DND-41 (cell line): ENCODE data around the gene MRNIP.

Experiments
- ATAC-seq: fragments of 200-7000 bp; cut with Tn5 transposase; 3 replicates; pipeline ENCODE4 v1.9.1; 2021; ENCODE audit warnings: low read depth; ENCODE audit not compliant: insufficient read depth
- DNase-seq: peaks from one replicate; pipeline ENCODE4 v3.0.0-alpha.2; 2020
- H2AFZ ChIP-seq: 2 replicates; pipeline ENCODE4 v1.6.0; 2012; ENCODE audit warnings: low read depth, low read length
- H3K27ac ChIP-seq: 2 replicates; pipeline ENCODE4 v1.5.1; 2012; ENCODE audit warnings: low read length, inconsistent platforms
- H3K27me3 ChIP-seq: fragments of 200-600 bp; sonication (generic); 2 replicates; pipeline ENCODE4 v1.6.0; 2012; ENCODE audit warnings: low read length, mild to moderate bottlenecking, inconsistent platforms; ENCODE audit not compliant: insufficient read depth, poor library complexity
- H3K36me3 ChIP-seq: 2 replicates; pipeline ENCODE4 v1.5.1; 2012; ENCODE audit warnings: low read length, inconsistent platforms; ENCODE audit not compliant: insufficient read depth
- H3K4me1 ChIP-seq: 2 replicates; pipeline ENCODE4 v1.5.1; 2012; ENCODE audit warnings: mild to moderate bottlenecking, low read length; ENCODE audit not compliant: insufficient read depth
- H3K4me2 ChIP-seq: 2 replicates; pipeline ENCODE4 v1.6.0; 2012; ENCODE audit warnings: mild to moderate bottlenecking, moderate library complexity, low read length, inconsistent platforms; ENCODE audit not compliant: insufficient read depth
- H3K4me3 ChIP-seq, 2 experiments: fragments of 200-600 bp in 1 of 2; shearing (Covaris generic) in 1 of 2; 2 replicates each; pipeline ENCODE4 v1.5.1; 2012 to 2016; ENCODE audit warnings: inconsistent platforms in 2 of 2, low read length in 2 of 2, mild to moderate bottlenecking in 2 of 2, low read depth in 1 of 2, moderate library complexity in 1 of 2
- H3K79me2 ChIP-seq: 2 replicates; pipeline ENCODE4 v1.6.0; 2012; ENCODE audit warnings: low read length, inconsistent platforms; ENCODE audit not compliant: insufficient read depth
- H3K9ac ChIP-seq: 2 replicates; pipeline ENCODE4 v1.6.0; 2012; ENCODE audit warnings: low read depth, mild to moderate bottlenecking, inconsistent platforms, low read length, moderate library complexity
- H3K9me3 ChIP-seq: 2 replicates; pipeline ENCODE4 v1.5.1; 2012; ENCODE audit warnings: low read length, moderate library complexity, mild to moderate bottlenecking, inconsistent platforms; ENCODE audit not compliant: insufficient read depth, severe bottlenecking
- H4K20me1 ChIP-seq: 2 replicates; pipeline ENCODE4 v1.6.0; 2012; ENCODE audit warnings: low read length; ENCODE audit not compliant: insufficient read depth
- EZH2 ChIP-seq: IDR thresholded peaks from 3 replicates; pipeline ENCODE4 v1.6.1; 2012; ENCODE audit warnings: borderline replicate concordance, low read depth, mild to moderate bottlenecking, moderate library complexity, low read length, inconsistent platforms; ENCODE audit not compliant: severe bottlenecking
- TF ChIP-seq, protein P1 (sequence below): IDR thresholded peaks from 2 replicates; pipeline ENCODE4 v1.5.1; 2012; ENCODE audit warnings: borderline replicate concordance, low read length, moderate library complexity, mild to moderate bottlenecking; ENCODE audit not compliant: poor library complexity, severe bottlenecking; ENCODE audit errors: extremely low read depth

Gene MRNIP

DNA sequence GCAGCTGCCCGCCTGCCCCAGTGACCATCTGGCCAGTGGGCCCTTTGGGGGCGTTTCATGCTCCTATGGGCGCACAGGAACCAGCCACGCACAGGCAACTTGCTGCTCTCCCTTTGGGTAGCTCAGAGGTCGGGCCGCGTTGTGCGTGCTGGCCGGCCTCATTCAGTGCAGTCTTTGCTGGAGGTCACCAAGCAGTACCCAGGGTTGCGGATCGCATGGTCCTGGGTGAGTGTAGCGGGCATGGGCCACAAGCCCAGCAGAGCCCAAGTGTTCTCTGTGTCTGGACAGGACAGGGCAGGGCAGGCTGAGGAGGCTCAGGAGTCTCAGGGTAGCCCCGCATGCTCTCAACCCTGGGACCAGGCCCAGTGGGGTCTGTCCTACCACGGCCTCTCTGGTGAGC is 9.9 kb upstream of the MRNIP start:
- H3K4me2 ChIP-seq = no peak overlapping the region
- H3K9ac ChIP-seq = no peak overlapping the region
- H2AFZ ChIP-seq = no peak overlapping the region
- H3K4me1 ChIP-seq = no peaks in the 10 kb centered on the region
- DNase-seq = no peak
- H3K27ac ChIP-seq = no peak overlapping the region
- TF ChIP-seq, protein P1, sequence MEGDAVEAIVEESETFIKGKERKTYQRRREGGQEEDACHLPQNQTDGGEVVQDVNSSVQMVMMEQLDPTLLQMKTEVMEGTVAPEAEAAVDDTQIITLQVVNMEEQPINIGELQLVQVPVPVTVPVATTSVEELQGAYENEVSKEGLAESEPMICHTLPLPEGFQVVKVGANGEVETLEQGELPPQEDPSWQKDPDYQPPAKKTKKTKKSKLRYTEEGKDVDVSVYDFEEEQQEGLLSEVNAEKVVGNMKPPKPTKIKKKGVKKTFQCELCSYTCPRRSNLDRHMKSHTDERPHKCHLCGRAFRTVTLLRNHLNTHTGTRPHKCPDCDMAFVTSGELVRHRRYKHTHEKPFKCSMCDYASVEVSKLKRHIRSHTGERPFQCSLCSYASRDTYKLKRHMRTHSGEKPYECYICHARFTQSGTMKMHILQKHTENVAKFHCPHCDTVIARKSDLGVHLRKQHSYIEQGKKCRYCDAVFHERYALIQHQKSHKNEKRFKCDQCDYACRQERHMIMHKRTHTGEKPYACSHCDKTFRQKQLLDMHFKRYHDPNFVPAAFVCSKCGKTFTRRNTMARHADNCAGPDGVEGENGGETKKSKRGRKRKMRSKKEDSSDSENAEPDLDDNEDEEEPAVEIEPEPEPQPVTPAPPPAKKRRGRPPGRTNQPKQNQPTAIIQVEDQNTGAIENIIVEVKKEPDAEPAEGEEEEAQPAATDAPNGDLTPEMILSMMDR = no peak
- TF ChIP-seq EZH2 = no peak
- H4K20me1 ChIP-seq = no peaks in the 10 kb centered on the region
- no peaks in the 10 kb centered on the region for H3K79me2 ChIP-seq
- no peak for ATAC-seq
- H3K4me3 ChIP-seq = no peak overlapping the region
- H3K9me3 ChIP-seq = no peaks in the 10 kb centered on the region
- H3K27me3 ChIP-seq = no peaks in the 10 kb centered on the region
- H3K36me3 ChIP-seq = peaks cover 88% of the 10 kb centered on the region

DNA sequence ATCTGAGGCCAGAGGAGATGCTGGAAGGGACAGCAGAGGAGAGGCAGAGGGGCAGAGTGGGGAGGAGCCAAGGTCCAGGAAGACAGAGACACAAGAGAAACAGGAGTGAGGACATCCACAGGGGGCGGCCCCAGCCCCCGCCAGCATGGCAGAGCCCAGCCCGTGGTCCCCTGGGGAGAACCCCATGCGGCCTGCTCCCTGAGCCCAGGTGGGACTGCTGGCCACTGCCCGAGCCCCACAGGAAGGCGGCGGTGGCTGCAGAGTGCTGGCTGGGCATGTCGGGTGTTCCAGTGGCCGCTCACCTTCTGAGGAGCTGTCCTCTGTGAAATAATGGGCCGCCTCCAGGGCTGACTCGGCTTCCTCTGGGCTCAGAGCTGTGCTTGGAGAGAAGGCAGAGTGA is 8.9 kb upstream of the MRNIP start:
- no peaks in the 10 kb centered on the region for H4K20me1 ChIP-seq
- no peaks in the 10 kb centered on the region for H3K27me3 ChIP-seq
- no peaks in the 10 kb centered on the region for H3K79me2 ChIP-seq
- H3K9me3 ChIP-seq = no peaks in the 10 kb centered on the region
- H3K4me3 ChIP-seq = no peak overlapping the region
- TF ChIP-seq, protein P1 = no peak
- TF ChIP-seq EZH2 = no peak
- no peaks in the 10 kb centered on the region for H3K4me1 ChIP-seq
- H3K4me2 ChIP-seq = no peak overlapping the region
- H3K36me3 ChIP-seq = peaks cover 88% of the 10 kb centered on the region
- DNase-seq (no peak), ATAC-seq (no peak)
- no peak overlapping the region for H2AFZ ChIP-seq
- H3K27ac ChIP-seq = no peak overlapping the region
- H3K9ac ChIP-seq = no peak overlapping the region

DNA sequence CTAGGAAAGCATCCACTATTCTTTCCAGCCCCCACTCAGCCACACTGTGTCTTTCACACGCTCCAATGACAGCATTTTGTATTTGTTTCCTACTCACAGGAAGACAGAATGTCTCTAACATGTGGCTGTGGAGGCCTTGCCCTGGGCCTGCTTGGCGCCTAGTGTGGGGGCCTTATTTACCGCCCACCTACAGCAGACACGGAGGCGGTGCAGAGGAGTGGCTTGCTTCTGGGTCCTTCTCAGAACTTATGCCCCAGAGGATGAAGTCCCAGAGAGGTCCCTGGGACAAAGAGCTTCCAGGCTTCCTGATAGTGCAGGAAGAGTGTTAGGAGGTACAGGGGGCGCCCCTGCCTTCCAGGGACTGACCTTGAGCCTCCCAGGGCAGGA is 8.5 kb upstream of the MRNIP start:
- Histone ChIP-seq H3K27ac (no peak overlapping the region), H3K36me3 (peaks cover 88% of the 10 kb centered on the region), H3K79me2 (no peaks in the 10 kb centered on the region), H3K9ac (no peak overlapping the region), H3K27me3 (no peaks in the 10 kb centered on the region), H3K4me1 (no peaks in the 10 kb centered on the region), H3K9me3 (no peaks in the 10 kb centered on the region), H4K20me1 (no peaks in the 10 kb centered on the region), H3K4me3 (no peak overlapping the region), H3K4me2 (no peak overlapping the region), H2AFZ (no peak overlapping the region)
- ATAC-seq (no peak), DNase-seq (no peak)
- no peak for TF ChIP-seq EZH2
- TF ChIP-seq, protein P1 = no peak
